ENCODE data around the gene CNTN5.

- TF ChIP-seq CTCF (IDR thresholded peaks at IDR 0.05): no peak
- TF ChIP-seq EZH2 (IDR thresholded peaks at IDR 0.05; ENCODE audit: borderline replicate concordance, insufficient read depth, low read depth, low read length, poor library complexity, severe bottlenecking): no peak
Measured at GRCh38 chr11:99960536-99960935, 939.8 kb downstream of the CNTN5 start.

Measured in B cell (primary cell).